HL-60 (cell line): Measurements from ENCODE around the gene MAPK10.

Source experiments
- DNase-seq, 2 experiments: peaks; one replicate each; pipeline ENCODE4 v3.0.0-alpha.2; 2010 to 2020; ENCODE audit warnings: low read depth in 1 of 2, low spot score in 1 of 2
- H3K27ac ChIP-seq: fragments of 250-450 bp; sonication (Bioruptor Pico); replicated peaks from 2 replicates; pipeline ENCODE4 v1.5.1; 2020; ENCODE audit warnings: mild to moderate bottlenecking, moderate library complexity
- H3K27me3 ChIP-seq: fragments of 250-450 bp; sonication (Bioruptor Pico); 2 replicates; pipeline ENCODE4 v1.5.1; 2021; ENCODE audit warnings: mild to moderate bottlenecking, moderate library complexity; ENCODE audit not compliant: insufficient read depth, poor library complexity, severe bottlenecking
- H3K4me3 ChIP-seq: replicated peaks from 2 replicates; pipeline ENCODE4 v1.5.1; 2011; ENCODE audit warnings: mild to moderate bottlenecking, control low read depth, low read length; ENCODE audit not compliant: insufficient read depth
- CTCF ChIP-seq: IDR thresholded peaks from one replicate; pipeline ENCODE4 v1.5.1; 2011; ENCODE audit warnings: low read length, control low read depth, inconsistent platforms; ENCODE audit not compliant: insufficient read depth
- GABPA ChIP-seq: IDR thresholded peaks from 2 replicates; pipeline ENCODE4 v1.6.1; 2012; ENCODE audit warnings: low read depth
- POLR2AphosphoS5 ChIP-seq: IDR thresholded peaks from 2 replicates; pipeline ENCODE4 v1.6.1; 2012; ENCODE audit warnings: low read depth
- SPI1 ChIP-seq: IDR thresholded peaks from 2 replicates; pipeline ENCODE4 v1.6.1; 2012; ENCODE audit warnings: low read depth, mild to moderate bottlenecking, borderline replicate concordance
- TF ChIP-seq, protein P1 (sequence below): IDR thresholded peaks from 2 replicates; pipeline ENCODE4 v1.6.1; 2012; ENCODE audit warnings: low read depth; ENCODE audit not compliant: insufficient replicate concordance

MAPK10 gene

DNA sequence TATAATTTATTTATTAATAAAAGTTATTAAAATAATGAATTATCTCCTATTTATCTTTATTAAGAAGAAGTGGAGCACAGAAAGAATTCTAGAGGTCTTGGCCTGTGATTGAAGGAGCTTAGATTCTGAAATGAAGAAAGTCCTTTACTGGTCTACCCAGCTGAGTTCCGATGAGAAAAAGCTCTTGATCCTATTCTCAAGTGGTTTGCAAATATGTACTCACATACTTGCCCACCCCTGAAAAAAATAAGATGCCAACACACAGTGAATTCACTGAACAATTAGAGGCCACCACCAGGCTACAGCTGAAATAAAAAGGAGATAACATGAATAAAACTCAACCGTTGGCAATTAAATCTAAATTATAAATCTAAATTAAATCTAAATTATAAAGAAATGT, 253.4 kb downstream of the MAPK10 start:
- TF ChIP-seq SPI1 = no peak
- no peak for TF ChIP-seq CTCF
- no peak for TF ChIP-seq POLR2AphosphoS5
- TF ChIP-seq, protein P1, sequence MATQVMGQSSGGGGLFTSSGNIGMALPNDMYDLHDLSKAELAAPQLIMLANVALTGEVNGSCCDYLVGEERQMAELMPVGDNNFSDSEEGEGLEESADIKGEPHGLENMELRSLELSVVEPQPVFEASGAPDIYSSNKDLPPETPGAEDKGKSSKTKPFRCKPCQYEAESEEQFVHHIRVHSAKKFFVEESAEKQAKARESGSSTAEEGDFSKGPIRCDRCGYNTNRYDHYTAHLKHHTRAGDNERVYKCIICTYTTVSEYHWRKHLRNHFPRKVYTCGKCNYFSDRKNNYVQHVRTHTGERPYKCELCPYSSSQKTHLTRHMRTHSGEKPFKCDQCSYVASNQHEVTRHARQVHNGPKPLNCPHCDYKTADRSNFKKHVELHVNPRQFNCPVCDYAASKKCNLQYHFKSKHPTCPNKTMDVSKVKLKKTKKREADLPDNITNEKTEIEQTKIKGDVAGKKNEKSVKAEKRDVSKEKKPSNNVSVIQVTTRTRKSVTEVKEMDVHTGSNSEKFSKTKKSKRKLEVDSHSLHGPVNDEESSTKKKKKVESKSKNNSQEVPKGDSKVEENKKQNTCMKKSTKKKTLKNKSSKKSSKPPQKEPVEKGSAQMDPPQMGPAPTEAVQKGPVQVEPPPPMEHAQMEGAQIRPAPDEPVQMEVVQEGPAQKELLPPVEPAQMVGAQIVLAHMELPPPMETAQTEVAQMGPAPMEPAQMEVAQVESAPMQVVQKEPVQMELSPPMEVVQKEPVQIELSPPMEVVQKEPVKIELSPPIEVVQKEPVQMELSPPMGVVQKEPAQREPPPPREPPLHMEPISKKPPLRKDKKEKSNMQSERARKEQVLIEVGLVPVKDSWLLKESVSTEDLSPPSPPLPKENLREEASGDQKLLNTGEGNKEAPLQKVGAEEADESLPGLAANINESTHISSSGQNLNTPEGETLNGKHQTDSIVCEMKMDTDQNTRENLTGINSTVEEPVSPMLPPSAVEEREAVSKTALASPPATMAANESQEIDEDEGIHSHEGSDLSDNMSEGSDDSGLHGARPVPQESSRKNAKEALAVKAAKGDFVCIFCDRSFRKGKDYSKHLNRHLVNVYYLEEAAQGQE = no peak
- Histone ChIP-seq H3K27me3 (no peaks in the 10 kb centered on the region), H3K27ac (no peak overlapping the region), H3K4me3 (no peak overlapping the region)
- DNase-seq = no peak

GRCh38 chr4:86101841-86102240, 258.0 kb downstream of the MAPK10 start:
- DNase-seq = no peak
- Histone ChIP-seq H3K27ac (no peak overlapping the region), H3K4me3 (no peak overlapping the region), H3K27me3 (no peaks in the 10 kb centered on the region)
- TF ChIP-seq, protein P1 = no peak
- TF ChIP-seq CTCF (no peak), POLR2AphosphoS5 (no peak), SPI1 (no peak), GABPA (no peak)

- Histone ChIP-seq H3K27me3 (no peaks in the 10 kb centered on the region), H3K4me3 (no peak overlapping the region), H3K27ac (no peak overlapping the region)
- no peak for DNase-seq
- TF ChIP-seq GABPA (no peak), CTCF (no peak), SPI1 (no peak), POLR2AphosphoS5 (no peak)
- TF ChIP-seq, protein P1 = no peak
Measured at GRCh38 chr4:86101410-86101809, 258.4 kb downstream of the MAPK10 start.
